Measurements from ENCODE around the gene DNMT3L.
"Not testable (repeated sequence)": the region's sequence is repeated elsewhere in the genome, so short reads cannot be mapped to it uniquely, and the experiment has no call there.

DNMT3L gene

GRCh38 chr21:44241281-44241680, 20.4 kb downstream of the DNMT3L start:
- not testable (repeated sequence) for DNase-seq

GRCh38 chr21:44240842-44241241, 20.9 kb downstream of the DNMT3L start, which contains the start of gene ICOSLG:
Gene ICOSLG (minus strand): TSS chr21:44240943. CDS start chr21:44240817, 126 bp downstream.
- DNase-seq, result not testable (repeated sequence)

GRCh38 chr21:44240353-44240752, 21.3 kb downstream of the DNMT3L start:
- not testable (repeated sequence) for DNase-seq

- not testable (repeated sequence) for DNase-seq
Measured at GRCh38 chr21:44229561-44229960, 32.1 kb downstream of the DNMT3L start.

GRCh38 chr21:44228109-44228508, 33.6 kb downstream of the DNMT3L start:
- DNase-seq, result not testable (repeated sequence)

- DNase-seq, result not testable (repeated sequence)
Measured at GRCh38 chr21:44227614-44228013, 34.1 kb downstream of the DNMT3L start.

GRCh38 chr21:44225605-44226004, 36.1 kb downstream of the DNMT3L start:
- DNase-seq, result not testable (repeated sequence)

GRCh38 chr21:44223334-44223733, 38.4 kb downstream of the DNMT3L start:
- DNase-seq, result not testable (repeated sequence)

GRCh38 chr21:44220674-44221073, 41.0 kb downstream of the DNMT3L start:
- DNase-seq, result not testable (repeated sequence)

GRCh38 chr21:44218461-44218860, 43.2 kb downstream of the DNMT3L start:
- not testable (repeated sequence) for DNase-seq

- DNase-seq, result not testable (repeated sequence)
Measured at GRCh38 chr21:44211978-44212377, 49.7 kb downstream of the DNMT3L start.

GRCh38 chr21:44211574-44211973, 50.1 kb downstream of the DNMT3L start:
- DNase-seq, result not testable (repeated sequence)

GRCh38 chr21:44207860-44208646, 53.6 kb downstream of the DNMT3L start:
- not testable (repeated sequence) for DNase-seq

GRCh38 chr21:44206698-44207676, 54.7 kb downstream of the DNMT3L start:
- not testable (repeated sequence) for DNase-seq

GRCh38 chr21:44206187-44206586, 55.5 kb downstream of the DNMT3L start:
- DNase-seq, result not testable (repeated sequence)

GRCh38 chr21:44202590-44203299, 59.0 kb downstream of the DNMT3L start:
- not testable (repeated sequence) for DNase-seq

GRCh38 chr21:44199997-44200396, 61.7 kb downstream of the DNMT3L start:
- DNase-seq, result not testable (repeated sequence)

- no peak for DNase-seq
Measured at GRCh38 chr21:44199448-44199847, 62.2 kb downstream of the DNMT3L start.

GRCh38 chr21:44197156-44197516, 64.6 kb downstream of the DNMT3L start:
- not testable (repeated sequence) for DNase-seq
